H1 (cell line): ENCODE data around the gene MSL3B.
A peak's percentile ranks its signal among the peaks of the same experiment; 100 is the strongest.

ENCODE experiments used
- CTCF ChIA-PET: fragments of 300-600 bp; sonication (Branson Sonifier 250); formaldehyde crosslinking; loops from one replicate; lab custom pipeline; 2021; ENCODE audit not compliant: partially characterized antibody; lab: Charles Lee
- POLR2A ChIA-PET: fragments of 300-600 bp; sonication (Branson Sonifier 250); formaldehyde crosslinking; loops from one replicate; lab custom pipeline; 2021; ENCODE audit warnings: inconsistent platforms; ENCODE audit not compliant: partially characterized antibody; lab: Charles Lee
- DNase-seq, 2 experiments: peaks; one replicate each; pipeline versions ENCODE4 v3.0.0 to v3.0.0-alpha.2; 2010 to 2022; ENCODE audit warnings: low spot score in 2 of 2, low read depth in 1 of 2, mixed read lengths in 1 of 2
- FAIRE-seq: peaks from 2 replicates; lab custom pipeline; 2011; peaks lifted over from hg19 to GRCh38; lab: Jason Lieb, UNC
- H2AFZ ChIP-seq: 2 replicates; pipeline ENCODE4 v1.8.1; 2012; ENCODE audit warnings: low read length, inconsistent platforms
- H2AK5ac ChIP-seq: 2 replicates; pipeline ENCODE4 v1.6.1; 2013; ENCODE audit warnings: low read depth, low read length
- H2BK120ac ChIP-seq: replicated peaks from 2 replicates; pipeline ENCODE3; 2013; ENCODE audit warnings: low read depth, low read length, inconsistent platforms
- H2BK12ac ChIP-seq: 2 replicates; pipeline ENCODE4 v1.6.1; 2013; ENCODE audit warnings: low read depth, low read length
- H2BK15ac ChIP-seq: 2 replicates; pipeline ENCODE4 v1.6.1; 2013; ENCODE audit warnings: low read length
- H2BK20ac ChIP-seq: 2 replicates; pipeline ENCODE4 v1.6.1; 2013; ENCODE audit warnings: low read length
- H2BK5ac ChIP-seq: 2 replicates; pipeline ENCODE4 v1.6.1; 2013; ENCODE audit warnings: low read depth, low read length
- H3K14ac ChIP-seq: 2 replicates; pipeline ENCODE4 v1.6.1; 2013; ENCODE audit warnings: inconsistent platforms; ENCODE audit not compliant: insufficient read length
- H3K18ac ChIP-seq: 2 replicates; pipeline ENCODE4 v1.6.1; 2013; ENCODE audit warnings: low read length; ENCODE audit errors: extremely low read depth
- H3K23ac ChIP-seq: 2 replicates; pipeline ENCODE4 v1.6.1; 2013; ENCODE audit warnings: inconsistent platforms; ENCODE audit not compliant: insufficient read length
- H3K23me2 ChIP-seq: 2 replicates; pipeline ENCODE4 v1.6.1; 2013; ENCODE audit warnings: low read depth, low read length
- H3K27ac ChIP-seq: 2 replicates; pipeline ENCODE4 v1.6.1; 2011; ENCODE audit warnings: low read depth, low read length, inconsistent platforms
- H3K27me3 ChIP-seq, 4 experiments: replicated peaks in 1 of 4; 1 replicate in 1 of 4; 2 replicates in 3 of 4; pipeline versions ENCODE4 v1.6.1 to v1.8.1; 2011 to 2013; ENCODE audit warnings: low read length in 3 of 4, mild to moderate bottlenecking in 3 of 4, inconsistent platforms in 2 of 4, mixed read lengths in 2 of 4, moderate library complexity in 1 of 4; ENCODE audit not compliant: control insufficient read depth in 3 of 4, insufficient read depth in 3 of 4; ENCODE audit errors: extremely low read depth in 1 of 4
- H3K36me3 ChIP-seq, 4 experiments: 2 replicates each; pipeline versions ENCODE4 v1.6.1 to v1.8.1; 2011 to 2013; ENCODE audit warnings: mild to moderate bottlenecking in 4 of 4, low read length in 3 of 4, moderate library complexity in 2 of 4, control low read depth in 1 of 4, inconsistent platforms in 1 of 4; ENCODE audit not compliant: insufficient read depth in 4 of 4, control insufficient read depth in 2 of 4
- H3K4ac ChIP-seq: replicated peaks from 2 replicates; pipeline ENCODE3; 2013; ENCODE audit warnings: low read length, low read depth, mixed read lengths, inconsistent platforms; ENCODE audit not compliant: insufficient read length
- H3K4me1 ChIP-seq, 4 experiments: replicated peaks in 1 of 4; 1 replicate in 1 of 4; 2 replicates in 3 of 4; pipeline versions ENCODE4 v1.6.1 to v1.8.1; 2011 to 2013; ENCODE audit warnings: low read length in 3 of 4, inconsistent platforms in 2 of 4, mixed read lengths in 1 of 4; ENCODE audit not compliant: insufficient read depth in 4 of 4, control insufficient read depth in 3 of 4
- H3K4me2 ChIP-seq, 2 experiments: 2 replicates each; pipeline versions ENCODE4 v1.6.1 to v1.8.1; 2011 to 2013; ENCODE audit warnings: low read depth in 2 of 2, low read length in 2 of 2, control low read depth in 1 of 2, inconsistent platforms in 1 of 2, mild to moderate bottlenecking in 1 of 2; ENCODE audit not compliant: insufficient read depth in 1 of 2
- H3K4me3 ChIP-seq, 4 experiments: fragments of 200-600, 300-600 bp in 1 of 4; sonication (generic), shearing (Covaris generic), sonication (Bioruptor Twin) in 1 of 4; 2 replicates each; pipeline versions ENCODE4 v1.5.1 to v1.8.1; 2011 to 2016; ENCODE audit warnings: low read length in 4 of 4, low read depth in 3 of 4, control low read depth in 2 of 4, inconsistent platforms in 2 of 4, mild to moderate bottlenecking in 2 of 4, mixed read lengths in 1 of 4, moderate library complexity in 1 of 4; ENCODE audit not compliant: insufficient read depth in 2 of 4; ENCODE audit errors: extremely low read depth in 1 of 4
- H3K56ac ChIP-seq: replicated peaks from 2 replicates; pipeline ENCODE3; 2013; ENCODE audit warnings: low read depth, mild to moderate bottlenecking, mixed read lengths, low read length, inconsistent platforms; ENCODE audit not compliant: insufficient read length
- H3K79me1 ChIP-seq: 2 replicates; pipeline ENCODE4 v1.6.1; 2013; ENCODE audit warnings: low read depth, low read length, control low read depth
- H3K79me2 ChIP-seq, 2 experiments: 2 replicates each; pipeline versions ENCODE4 v1.6.1 to v1.8.1; 2012 to 2013; ENCODE audit warnings: low read length in 2 of 2, mild to moderate bottlenecking in 2 of 2, inconsistent platforms in 1 of 2; ENCODE audit not compliant: insufficient read depth in 2 of 2, control insufficient read depth in 1 of 2
- H3K9ac ChIP-seq, 4 experiments: replicated peaks in 1 of 4; 1 replicate in 1 of 4; 2 replicates in 3 of 4; pipeline versions ENCODE4 v1.6.1 to v1.8.1; 2011 to 2013; ENCODE audit warnings: low read depth in 3 of 4, low read length in 3 of 4, control low read depth in 2 of 4, mild to moderate bottlenecking in 2 of 4, moderate library complexity in 2 of 4, inconsistent platforms in 1 of 4; ENCODE audit errors: extremely low read depth in 1 of 4
- H3K9me3 ChIP-seq, 2 experiments: 2 replicates each; pipeline versions ENCODE4 v1.6.1 to v1.8.1; 2012 to 2013; ENCODE audit warnings: mild to moderate bottlenecking in 2 of 2, moderate library complexity in 2 of 2, control low read depth in 1 of 2, inconsistent platforms in 1 of 2, low read depth in 1 of 2, low read length in 1 of 2, mixed read lengths in 1 of 2; ENCODE audit not compliant: insufficient read depth in 2 of 2
- H4K20me1 ChIP-seq, 2 experiments: replicated peaks in 1 of 2; 2 replicates each; pipeline versions ENCODE3 to v1.8.1; 2011 to 2013; ENCODE audit warnings: inconsistent platforms in 2 of 2, low read length in 2 of 2, mild to moderate bottlenecking in 1 of 2; ENCODE audit not compliant: insufficient read depth in 2 of 2, control insufficient read depth in 1 of 2
- H4K5ac ChIP-seq: 2 replicates; pipeline ENCODE4 v1.6.1; 2013; ENCODE audit warnings: low read length, low read depth, mixed read lengths, inconsistent platforms; ENCODE audit not compliant: insufficient read length
- H4K8ac ChIP-seq: 2 replicates; pipeline ENCODE4 v1.8.0; 2013; ENCODE audit warnings: mild to moderate bottlenecking, moderate library complexity, low read length, inconsistent platforms; ENCODE audit not compliant: insufficient read depth; ENCODE audit errors: extremely low read depth
- H4K91ac ChIP-seq: replicated peaks from 2 replicates; pipeline ENCODE3; 2013; ENCODE audit warnings: low read length, mixed read lengths, inconsistent platforms; ENCODE audit not compliant: insufficient read length
- SP2 ChIP-seq: IDR thresholded peaks from 2 replicates; pipeline ENCODE4 v1.6.1; 2012; ENCODE audit warnings: mild to moderate bottlenecking, low read length, inconsistent platforms
- whole genome bisulfite sequencing, 2 experiments: shearing (Covaris generic) in 1 of 2; methylation state at CpG; one replicate each; pipeline versions ENCODE4 v1.1.6 to v1.1.7; 2013 to 2015; ENCODE audit warnings: low lambda C conversion rate in 2 of 2, mixed read lengths in 2 of 2, inconsistent platforms in 1 of 2, low coverage in 1 of 2, missing lambda C conversion rate in 1 of 2; ENCODE audit not compliant: insufficient replicate concordance in 2 of 2, insufficient coverage in 1 of 2, insufficient read length in 1 of 2; ENCODE audit errors: extremely low coverage in 1 of 2, missing lambda C conversion rate in 1 of 2; 5-methylcytosine and 5-hydroxymethylcytosine counted together
- TF ChIP-seq, protein P1 (sequence below), 3 experiments: IDR thresholded peaks; 1 replicate in 2 of 3; 2 replicates in 1 of 3; pipeline versions ENCODE4 v1.5.1 to v1.6.1; 2011; ENCODE audit warnings: low read length in 3 of 3, mild to moderate bottlenecking in 3 of 3, inconsistent platforms in 2 of 3, low read depth in 1 of 3, moderate library complexity in 1 of 3; ENCODE audit not compliant: insufficient read depth in 1 of 3; ENCODE audit errors: control extremely low read depth in 1 of 3

Gene MSL3B

DNA sequence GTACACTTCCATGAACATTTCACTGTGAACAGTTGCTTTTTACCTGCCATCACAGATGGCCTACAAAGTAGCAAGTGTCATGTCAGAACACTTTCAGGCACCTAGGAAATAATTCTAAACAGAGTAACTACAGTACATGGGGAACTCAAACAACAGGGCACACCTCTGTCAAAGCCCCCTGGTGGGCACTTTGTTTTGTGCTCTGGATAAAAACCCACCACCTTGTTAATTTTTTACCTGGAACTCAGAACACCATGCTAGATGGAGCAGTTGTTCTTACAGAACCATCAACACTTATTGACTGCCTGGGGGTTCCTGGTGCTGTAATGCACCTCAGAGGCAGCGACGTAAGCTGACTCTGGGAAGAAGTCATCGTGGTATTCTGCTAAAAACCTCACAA lies 2.3 kb downstream of the MSL3B start:
- DNase-seq = no peak
- H2AFZ ChIP-seq = no peak overlapping the region
- H3K27ac ChIP-seq = no peak overlapping the region
- H3K4ac ChIP-seq = no peak overlapping the region
- H3K23ac ChIP-seq = no peak overlapping the region
- peaks cover 0 to 15% (median 3%) of the 10 kb centered on the region in 4 experiments; a peak in 3 of 8 replicates for H3K36me3 ChIP-seq
- H2AK5ac ChIP-seq = no peak overlapping the region
- POLR2A ChIA-PET = interaction anchor here (1.0 kb wide), 2 partner anchors 10 to 11 kb away, joined by 3 to 4 read pairs; partner anchors contain the start of gene HJURP
- no peak overlapping the region for H3K56ac ChIP-seq
- no peak overlapping the region for H2BK20ac ChIP-seq
- H3K27me3 ChIP-seq = no peaks in the 10 kb centered on the region
- H3K9me3 ChIP-seq = no peaks in the 10 kb centered on the region; a peak in 1 of 4 replicates
- H3K14ac ChIP-seq = no peak overlapping the region
- H3K23me2 ChIP-seq = peaks cover 3% of the 10 kb centered on the region
- no peak overlapping the region for H4K5ac ChIP-seq
- no peaks in the 10 kb centered on the region for H3K79me2 ChIP-seq
- H3K79me1 ChIP-seq = no peaks in the 10 kb centered on the region
- H3K4me2 ChIP-seq = peak overlapping the region in 1 of 2 experiments; percentile 29; a peak in 1 of 4 replicates
- peaks cover 0 to 5% (median 0%) of the 10 kb centered on the region in 4 experiments; a peak in 1 of 7 replicates for H3K4me1 ChIP-seq
- no peak overlapping the region for H3K18ac ChIP-seq
- no peak overlapping the region for H2BK15ac ChIP-seq
- no peak overlapping the region for H2BK120ac ChIP-seq
- no peak overlapping the region for H2BK12ac ChIP-seq
- WGBS, 2 experiments = 94% methylated on average over 3 of the region's 3 CpGs; no CpG with 5 or more reads in 1 of the 2 experiments
- no peak overlapping the region for H3K9ac ChIP-seq
- H4K8ac ChIP-seq = no peak overlapping the region
- peak overlapping the region in 1 of 4 experiments; percentile 11; a peak in 1 of 8 replicates for H3K4me3 ChIP-seq
- CTCF ChIA-PET = interaction anchor here (1.1 to 3.2 kb wide), 3 partner anchors 9 to 409 kb away, joined by 4 to 24 read pairs (median 4); no protein-coding TSS in a partner anchor
- no peak for TF ChIP-seq SP2
- TF ChIP-seq, protein P1, sequence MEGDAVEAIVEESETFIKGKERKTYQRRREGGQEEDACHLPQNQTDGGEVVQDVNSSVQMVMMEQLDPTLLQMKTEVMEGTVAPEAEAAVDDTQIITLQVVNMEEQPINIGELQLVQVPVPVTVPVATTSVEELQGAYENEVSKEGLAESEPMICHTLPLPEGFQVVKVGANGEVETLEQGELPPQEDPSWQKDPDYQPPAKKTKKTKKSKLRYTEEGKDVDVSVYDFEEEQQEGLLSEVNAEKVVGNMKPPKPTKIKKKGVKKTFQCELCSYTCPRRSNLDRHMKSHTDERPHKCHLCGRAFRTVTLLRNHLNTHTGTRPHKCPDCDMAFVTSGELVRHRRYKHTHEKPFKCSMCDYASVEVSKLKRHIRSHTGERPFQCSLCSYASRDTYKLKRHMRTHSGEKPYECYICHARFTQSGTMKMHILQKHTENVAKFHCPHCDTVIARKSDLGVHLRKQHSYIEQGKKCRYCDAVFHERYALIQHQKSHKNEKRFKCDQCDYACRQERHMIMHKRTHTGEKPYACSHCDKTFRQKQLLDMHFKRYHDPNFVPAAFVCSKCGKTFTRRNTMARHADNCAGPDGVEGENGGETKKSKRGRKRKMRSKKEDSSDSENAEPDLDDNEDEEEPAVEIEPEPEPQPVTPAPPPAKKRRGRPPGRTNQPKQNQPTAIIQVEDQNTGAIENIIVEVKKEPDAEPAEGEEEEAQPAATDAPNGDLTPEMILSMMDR (IDR thresholded peaks at IDR 0.05; ENCODE audit: control extremely low read depth in 1 of 3, insufficient read depth in 1 of 3, low read depth in 1 of 3, low read length in 3 of 3) = peak in 2 of 3 experiments; percentile 27 to 38; a peak in 2 of 4 replicates
- no peak for FAIRE-seq
- H4K91ac ChIP-seq = no peak overlapping the region
- H4K20me1 ChIP-seq = no peaks in the 10 kb centered on the region
- H2BK5ac ChIP-seq = no peak overlapping the region
